ENCODE results near the gene CHCHD6. TPM values are rescaled to one million over a fixed set of nuclear protein-coding genes. Genes with fewer than 3 reads are reported as not detected.

The CHCHD6 gene
- total RNA-seq, 1 donor from 2014 or later: 17.2 TPM

DNA sequence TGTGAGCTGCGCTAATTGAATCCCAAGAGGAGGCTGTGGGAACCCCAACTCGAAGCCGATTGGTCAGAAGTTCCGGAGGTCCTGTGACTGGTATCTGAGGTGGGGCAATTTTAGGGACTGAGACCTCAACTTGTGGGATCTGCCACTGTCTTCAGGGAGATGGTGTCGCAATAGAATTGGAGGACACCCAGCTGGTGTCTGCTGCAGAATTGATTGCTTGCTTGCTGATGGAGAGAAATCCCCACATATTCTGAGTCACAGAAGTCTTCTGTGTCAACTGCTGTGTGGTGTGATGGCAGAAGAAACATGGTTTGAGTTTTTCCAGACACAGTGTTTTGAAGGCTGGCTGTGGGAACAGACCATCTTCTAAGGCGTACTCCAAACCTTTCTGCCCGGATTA lies 179.2 kb downstream of the CHCHD6 start:
- no peaks in the 10 kb centered on the region for H3K36me3 Mint-ChIP-seq (ENCODE audit: unreplicated experiment)
- no peak overlapping the region for H3K27ac Mint-ChIP-seq (ENCODE audit: unreplicated experiment)
- peaks cover 12% of the 10 kb centered on the region for H3K4me1 Mint-ChIP-seq (ENCODE audit: low read depth, unreplicated experiment)
- no peak for DNase-seq
- peaks cover under 1% of the 10 kb centered on the region for H3K9me3 Mint-ChIP-seq (ENCODE audit: unreplicated experiment)
- H3K4me3 Mint-ChIP-seq (ENCODE audit: unreplicated experiment): no peak overlapping the region
- H3K27me3 Mint-ChIP-seq (ENCODE audit: unreplicated experiment): peaks cover 3% of the 10 kb centered on the region
- TF ChIP-seq, protein P1, sequence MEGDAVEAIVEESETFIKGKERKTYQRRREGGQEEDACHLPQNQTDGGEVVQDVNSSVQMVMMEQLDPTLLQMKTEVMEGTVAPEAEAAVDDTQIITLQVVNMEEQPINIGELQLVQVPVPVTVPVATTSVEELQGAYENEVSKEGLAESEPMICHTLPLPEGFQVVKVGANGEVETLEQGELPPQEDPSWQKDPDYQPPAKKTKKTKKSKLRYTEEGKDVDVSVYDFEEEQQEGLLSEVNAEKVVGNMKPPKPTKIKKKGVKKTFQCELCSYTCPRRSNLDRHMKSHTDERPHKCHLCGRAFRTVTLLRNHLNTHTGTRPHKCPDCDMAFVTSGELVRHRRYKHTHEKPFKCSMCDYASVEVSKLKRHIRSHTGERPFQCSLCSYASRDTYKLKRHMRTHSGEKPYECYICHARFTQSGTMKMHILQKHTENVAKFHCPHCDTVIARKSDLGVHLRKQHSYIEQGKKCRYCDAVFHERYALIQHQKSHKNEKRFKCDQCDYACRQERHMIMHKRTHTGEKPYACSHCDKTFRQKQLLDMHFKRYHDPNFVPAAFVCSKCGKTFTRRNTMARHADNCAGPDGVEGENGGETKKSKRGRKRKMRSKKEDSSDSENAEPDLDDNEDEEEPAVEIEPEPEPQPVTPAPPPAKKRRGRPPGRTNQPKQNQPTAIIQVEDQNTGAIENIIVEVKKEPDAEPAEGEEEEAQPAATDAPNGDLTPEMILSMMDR (IDR thresholded peaks at IDR 0.05; ENCODE audit: partially characterized antibody, unreplicated experiment): no peak

DNA sequence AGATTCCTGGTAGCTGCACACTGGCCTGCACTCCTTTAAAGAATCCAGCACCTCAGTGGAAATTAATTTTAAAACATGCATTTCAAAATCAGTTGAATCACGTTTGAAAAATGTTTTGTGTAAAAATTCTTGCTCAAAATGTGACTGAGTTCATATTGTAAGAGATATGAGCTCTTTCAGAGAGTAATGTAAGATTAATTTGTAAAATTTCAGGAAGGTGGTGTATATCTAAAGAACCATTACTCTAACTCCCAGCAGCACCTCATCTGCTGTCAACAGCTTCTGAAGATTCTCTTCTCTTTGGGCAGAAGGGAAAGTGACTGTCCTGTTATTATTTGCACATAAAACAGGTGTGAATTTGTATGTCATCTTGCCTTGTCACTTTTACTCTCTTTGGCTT lies 181.4 kb downstream of the CHCHD6 start:
- no peaks in the 10 kb centered on the region for H3K36me3 Mint-ChIP-seq (ENCODE audit: unreplicated experiment)
- no peak overlapping the region for H3K27ac Mint-ChIP-seq (ENCODE audit: unreplicated experiment)
- peaks cover 8% of the 10 kb centered on the region for H3K9me3 Mint-ChIP-seq (ENCODE audit: unreplicated experiment)
- TF ChIP-seq, protein P1 (IDR thresholded peaks at IDR 0.05; ENCODE audit: partially characterized antibody, unreplicated experiment): no peak
- no peak for DNase-seq
- H3K27me3 Mint-ChIP-seq (ENCODE audit: unreplicated experiment): peaks cover 6% of the 10 kb centered on the region
- no peak overlapping the region for H3K4me3 Mint-ChIP-seq (ENCODE audit: unreplicated experiment)
- H3K4me1 Mint-ChIP-seq (ENCODE audit: low read depth, unreplicated experiment): peaks cover 23% of the 10 kb centered on the region

DNA sequence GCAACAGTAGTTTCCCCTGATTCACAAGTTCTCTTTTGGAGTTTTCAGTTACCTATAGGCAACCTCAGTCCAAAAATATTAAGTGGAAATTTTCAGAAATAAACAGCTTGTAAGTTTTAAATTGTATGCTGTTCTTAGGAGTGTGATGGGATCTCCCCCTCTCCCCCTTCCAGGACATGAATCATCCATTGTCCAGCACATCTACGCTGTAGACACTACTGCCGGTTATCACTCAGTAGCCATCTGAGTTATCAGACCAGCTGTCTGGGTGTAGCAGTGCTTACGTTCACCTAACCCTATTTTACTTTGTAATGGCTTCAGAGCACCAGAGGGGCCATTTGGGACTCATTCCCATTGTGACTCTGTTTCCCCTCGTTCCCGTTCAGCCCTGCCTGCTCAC lies 182.2 kb downstream of the CHCHD6 start:
- peaks cover 21% of the 10 kb centered on the region for H3K4me1 Mint-ChIP-seq (ENCODE audit: low read depth, unreplicated experiment)
- TF ChIP-seq, protein P1 (IDR thresholded peaks at IDR 0.05; ENCODE audit: partially characterized antibody, unreplicated experiment): no peak
- peaks cover 8% of the 10 kb centered on the region for H3K27me3 Mint-ChIP-seq (ENCODE audit: unreplicated experiment)
- H3K4me3 Mint-ChIP-seq (ENCODE audit: unreplicated experiment): no peak overlapping the region
- peaks cover 8% of the 10 kb centered on the region for H3K9me3 Mint-ChIP-seq (ENCODE audit: unreplicated experiment)
- H3K36me3 Mint-ChIP-seq (ENCODE audit: unreplicated experiment): no peaks in the 10 kb centered on the region
- DNase-seq: no peak
- H3K27ac Mint-ChIP-seq (ENCODE audit: unreplicated experiment): no peak overlapping the region

DNA sequence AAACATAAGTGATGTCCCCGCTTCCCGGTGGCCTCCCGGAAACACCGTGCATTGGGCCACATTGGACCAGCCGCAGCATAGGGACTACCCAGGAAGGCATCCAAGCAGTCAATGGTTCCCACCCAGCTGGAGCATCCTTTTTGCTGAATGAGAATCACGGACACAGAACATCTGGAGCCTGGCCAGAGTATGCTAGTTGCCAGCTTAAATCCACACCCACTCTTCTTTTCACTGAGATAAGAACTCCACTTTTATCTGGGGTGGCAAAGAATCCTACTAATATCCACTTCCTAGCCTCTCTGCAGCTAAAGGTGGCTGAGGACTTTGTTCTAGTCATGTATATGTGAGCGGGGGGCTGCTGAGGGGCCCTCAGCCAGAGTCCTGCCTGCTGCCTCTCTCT lies 183.6 kb downstream of the CHCHD6 start:
- H3K9me3 Mint-ChIP-seq (ENCODE audit: unreplicated experiment): peaks cover 10% of the 10 kb centered on the region
- H3K27me3 Mint-ChIP-seq (ENCODE audit: unreplicated experiment): peaks cover 8% of the 10 kb centered on the region
- H3K27ac Mint-ChIP-seq (ENCODE audit: unreplicated experiment): peak overlapping the region; percentile 66
- TF ChIP-seq, protein P1 (IDR thresholded peaks at IDR 0.05; ENCODE audit: partially characterized antibody, unreplicated experiment): no peak
- peaks cover 21% of the 10 kb centered on the region for H3K4me1 Mint-ChIP-seq (ENCODE audit: low read depth, unreplicated experiment)
- H3K36me3 Mint-ChIP-seq (ENCODE audit: unreplicated experiment): no peaks in the 10 kb centered on the region
- no peak overlapping the region for H3K4me3 Mint-ChIP-seq (ENCODE audit: unreplicated experiment)
- DNase-seq: no peak

DNA sequence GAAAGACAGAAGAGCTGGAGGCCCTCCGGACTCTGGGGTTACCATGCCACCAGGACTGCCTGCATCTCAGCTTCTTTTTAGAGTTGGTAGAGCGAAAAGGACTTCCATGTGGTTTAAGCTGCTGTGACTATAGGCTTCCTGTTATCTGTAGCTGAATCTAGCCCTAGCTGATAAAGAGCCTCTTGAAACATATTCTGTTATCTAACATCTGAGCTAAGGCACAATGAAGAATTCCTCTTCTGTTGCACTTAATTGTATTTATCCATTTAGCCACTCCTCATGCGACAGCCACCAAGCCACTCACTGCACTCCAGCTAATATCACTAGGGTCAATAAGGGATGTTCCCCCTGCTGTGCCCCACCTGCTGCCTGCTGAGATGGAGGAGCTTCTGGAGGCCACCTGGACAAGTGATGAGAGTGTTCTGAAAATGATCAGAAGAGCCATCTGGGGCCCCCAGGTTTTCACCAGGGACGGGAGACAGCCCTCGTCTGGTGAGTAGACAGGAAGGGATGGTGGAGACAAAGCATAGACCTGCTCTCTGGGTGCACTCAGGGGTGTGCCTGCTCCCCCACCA lies 184.2 kb downstream of the CHCHD6 start:
- Mint-ChIP-seq H3K27me3 (ENCODE audit: unreplicated experiment) (peaks cover 8% of the 10 kb centered on the region), H3K4me1 (ENCODE audit: low read depth, unreplicated experiment) (peaks cover 21% of the 10 kb centered on the region), H3K9me3 (ENCODE audit: unreplicated experiment) (peaks cover 10% of the 10 kb centered on the region), H3K36me3 (ENCODE audit: unreplicated experiment) (no peaks in the 10 kb centered on the region), H3K4me3 (ENCODE audit: unreplicated experiment) (peak overlapping the region; percentile 59), H3K27ac (ENCODE audit: unreplicated experiment) (peak overlapping the region; percentile 84)
- TF ChIP-seq, protein P1 (IDR thresholded peaks at IDR 0.05; ENCODE audit: partially characterized antibody, unreplicated experiment): no peak
- DNase-seq: peak; percentile 58
